ENCODE results near the gene CEP55. TPM values are rescaled to one million over a fixed set of nuclear protein-coding genes. Genes with fewer than 3 reads are reported as not detected.

The CEP55 gene
- total and polyA plus RNA-seq, 11 donors: 0.19 to 7.3 (median 0.73) TPM; not detected in 5

DNA sequence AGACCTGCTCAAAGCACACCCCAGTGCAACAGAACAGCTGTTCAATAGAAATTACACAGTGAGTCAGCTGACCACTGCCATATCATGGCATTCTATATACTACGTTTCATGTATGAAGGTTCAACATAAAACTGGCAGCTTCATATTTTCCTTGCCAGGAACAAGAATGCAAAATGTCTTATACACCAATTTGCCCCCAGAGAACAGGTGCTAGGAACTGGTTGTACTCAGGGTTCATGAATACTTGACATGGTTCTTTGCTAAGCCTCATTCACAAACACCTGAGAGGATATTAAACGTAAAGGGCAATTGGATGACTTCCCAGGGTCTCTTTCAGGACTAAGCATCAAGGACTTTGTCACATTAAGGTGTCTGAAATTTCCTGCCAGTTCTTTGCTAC lies 21.2 kb upstream of the CEP55 start:
- H3K4me3 ChIP-seq: no peak overlapping the region
- no peaks in the 10 kb centered on the region for H3K27me3 ChIP-seq
- peaks cover 0 to 72% (median 14%) of the 10 kb centered on the region in 12 donors for H3K4me1 ChIP-seq
- peaks cover 0 to 9% (median 0%) of the 10 kb centered on the region in 9 donors for H3K36me3 ChIP-seq
- intact Hi-C loops (cut with DNase I): loop anchor here in 1 of 10 donors (10.0 kb wide), 1 partner anchor 50 kb away; no protein-coding TSS in a partner anchor
- WGBS, 4 donors: 61 to 70% (median 64%) methylated on average over 2 of the region's 2 CpGs
- no peaks in the 10 kb centered on the region for H3K9me3 ChIP-seq
- TF ChIP-seq, protein P1, sequence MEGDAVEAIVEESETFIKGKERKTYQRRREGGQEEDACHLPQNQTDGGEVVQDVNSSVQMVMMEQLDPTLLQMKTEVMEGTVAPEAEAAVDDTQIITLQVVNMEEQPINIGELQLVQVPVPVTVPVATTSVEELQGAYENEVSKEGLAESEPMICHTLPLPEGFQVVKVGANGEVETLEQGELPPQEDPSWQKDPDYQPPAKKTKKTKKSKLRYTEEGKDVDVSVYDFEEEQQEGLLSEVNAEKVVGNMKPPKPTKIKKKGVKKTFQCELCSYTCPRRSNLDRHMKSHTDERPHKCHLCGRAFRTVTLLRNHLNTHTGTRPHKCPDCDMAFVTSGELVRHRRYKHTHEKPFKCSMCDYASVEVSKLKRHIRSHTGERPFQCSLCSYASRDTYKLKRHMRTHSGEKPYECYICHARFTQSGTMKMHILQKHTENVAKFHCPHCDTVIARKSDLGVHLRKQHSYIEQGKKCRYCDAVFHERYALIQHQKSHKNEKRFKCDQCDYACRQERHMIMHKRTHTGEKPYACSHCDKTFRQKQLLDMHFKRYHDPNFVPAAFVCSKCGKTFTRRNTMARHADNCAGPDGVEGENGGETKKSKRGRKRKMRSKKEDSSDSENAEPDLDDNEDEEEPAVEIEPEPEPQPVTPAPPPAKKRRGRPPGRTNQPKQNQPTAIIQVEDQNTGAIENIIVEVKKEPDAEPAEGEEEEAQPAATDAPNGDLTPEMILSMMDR (IDR thresholded peaks at IDR 0.05): no peak
- TF ChIP-seq POLR2A (IDR thresholded peaks at IDR 0.05): no peak
- no peak overlapping the region for H3K27ac ChIP-seq
- ATAC-seq (no peak), DNase-seq (no peak)

GRCh38 chr10:93475871-93476270 lies 20.5 kb upstream of the CEP55 start:
- H3K27me3 ChIP-seq: no peaks in the 10 kb centered on the region
- DNase-seq (no peak), ATAC-seq (peak in 1 of 4 donors; percentile 17)
- H3K4me3 ChIP-seq: no peak overlapping the region
- 64 to 93% (median 86%) methylated on average over 2 of the region's 2 CpGs for WGBS, 4 donors
- peak overlapping the region in 1 of 12 donors; percentile 26 for H3K27ac ChIP-seq
- TF ChIP-seq POLR2A (IDR thresholded peaks at IDR 0.05): no peak
- TF ChIP-seq, protein P1 (IDR thresholded peaks at IDR 0.05): no peak
- peaks cover 0 to 74% (median 14%) of the 10 kb centered on the region in 12 donors for H3K4me1 ChIP-seq
- H3K9me3 ChIP-seq: no peaks in the 10 kb centered on the region
- intact Hi-C loops (cut with DNase I): loop anchor here in 1 of 10 donors (10.0 kb wide), 1 partner anchor 51 kb away; no protein-coding TSS in a partner anchor
- H3K36me3 ChIP-seq: peaks cover 0 to 9% (median 0%) of the 10 kb centered on the region in 9 donors

DNA sequence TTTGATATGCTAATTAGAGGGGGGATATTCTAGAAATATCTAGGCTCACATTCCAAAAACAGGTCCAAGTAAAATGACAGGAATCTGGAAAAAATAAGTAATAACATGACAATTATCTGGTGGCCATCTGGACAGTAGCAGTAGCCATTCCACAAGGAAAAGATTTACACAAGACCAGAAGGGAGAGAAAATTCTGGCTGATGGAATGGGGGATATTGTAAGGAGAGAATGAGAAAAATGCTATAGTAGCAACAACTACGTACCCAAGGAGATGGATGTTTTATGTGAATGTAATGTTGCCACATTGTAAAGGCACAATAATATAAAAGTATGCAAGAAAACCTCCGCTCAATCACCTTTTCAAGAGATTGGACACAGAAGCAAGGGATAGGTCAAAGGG lies 19.7 kb upstream of the CEP55 start:
- Histone ChIP-seq H3K27ac (peak overlapping the region in 1 of 12 donors; percentile 26), H3K4me3 (no peak overlapping the region), H3K36me3 (peaks cover 0 to 9% (median 0%) of the 10 kb centered on the region in 9 donors), H3K4me1 (peaks cover 0 to 69% (median 12%) of the 10 kb centered on the region in 12 donors), H3K9me3 (no peaks in the 10 kb centered on the region), H3K27me3 (no peaks in the 10 kb centered on the region)
- TF ChIP-seq, protein P1 (IDR thresholded peaks at IDR 0.05): no peak
- no peak for TF ChIP-seq POLR2A (IDR thresholded peaks at IDR 0.05)
- ATAC-seq (no peak), DNase-seq (no peak)
- 94 to 97% (median 95%) methylated on average over 2 of the region's 2 CpGs for WGBS, 4 donors
- intact Hi-C loops (cut with DNase I): loop anchor here in 1 of 10 donors (10.0 kb wide), 1 partner anchor 52 kb away; no protein-coding TSS in a partner anchor

DNA sequence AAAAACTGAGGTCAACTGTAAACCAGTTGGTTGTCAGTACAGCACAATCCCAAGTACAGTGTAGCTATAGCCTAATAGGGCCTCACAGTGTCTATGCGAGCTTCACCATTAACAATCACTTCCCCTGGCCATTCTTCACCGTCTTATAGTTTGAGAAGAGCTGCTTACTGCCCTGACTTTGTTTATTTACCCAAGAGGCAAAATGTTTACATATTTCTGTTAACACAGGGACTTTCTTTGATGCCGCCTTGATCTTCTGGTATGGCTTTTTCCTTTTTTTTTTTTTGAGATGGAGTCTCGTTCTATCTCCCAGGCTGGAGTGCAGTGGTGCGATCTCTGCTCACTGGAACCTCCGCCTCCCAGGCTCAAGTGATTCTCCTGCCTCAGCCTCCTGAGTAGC lies 17.5 kb upstream of the CEP55 start:
- WGBS, 4 donors: 84 to 96% (median 92%) methylated on average over 6 of the region's 6 CpGs
- no peak overlapping the region for H3K4me3 ChIP-seq
- ATAC-seq (no peak), DNase-seq (no peak)
- no peaks in the 10 kb centered on the region for H3K9me3 ChIP-seq
- TF ChIP-seq POLR2A (IDR thresholded peaks at IDR 0.05): no peak
- TF ChIP-seq, protein P1 (IDR thresholded peaks at IDR 0.05): no peak
- H3K27me3 ChIP-seq: no peaks in the 10 kb centered on the region
- H3K4me1 ChIP-seq: peaks cover 0 to 58% (median 9%) of the 10 kb centered on the region in 12 donors
- no peak overlapping the region for H3K27ac ChIP-seq
- intact Hi-C loops (cut with DNase I): loop anchor here in 1 of 10 donors (10.0 kb wide), 1 partner anchor 54 kb away; no protein-coding TSS in a partner anchor
- H3K36me3 ChIP-seq: peaks cover 0 to 9% (median 0%) of the 10 kb centered on the region in 9 donors
